Stimulated activated naive CD8-positive, alpha-beta T cell treated with anti-CD3 and anti-CD28 coated beads, Interleukin-15, Interleukin-2, amounts not matched to agents 100 ng/mL and 50 ng/mL, for 24 hours (primary cell): ENCODE measurements around the gene CLDN2.

Experiments used
- H3K27ac Mint-ChIP-seq: one replicate; pipeline ENCODE4 v1.8.0; 2021; ENCODE audit warnings: mild to moderate bottlenecking, mixed read lengths
- H3K27me3 Mint-ChIP-seq: one replicate; pipeline ENCODE4 v1.8.0; 2021; ENCODE audit warnings: mixed read lengths
- H3K36me3 Mint-ChIP-seq: one replicate; pipeline ENCODE4 v1.8.0; 2021; ENCODE audit warnings: low read depth, mixed read lengths
- H3K4me1 Mint-ChIP-seq: one replicate; pipeline ENCODE4 v1.8.0; 2021; ENCODE audit warnings: low read depth, mixed read lengths
- H3K4me3 Mint-ChIP-seq: one replicate; pipeline ENCODE4 v1.8.0; 2021; ENCODE audit warnings: mild to moderate bottlenecking, mixed read lengths
- H3K9me3 Mint-ChIP-seq: one replicate; pipeline ENCODE4 v1.8.0; 2021; ENCODE audit warnings: mixed read lengths

Gene CLDN2

DNA sequence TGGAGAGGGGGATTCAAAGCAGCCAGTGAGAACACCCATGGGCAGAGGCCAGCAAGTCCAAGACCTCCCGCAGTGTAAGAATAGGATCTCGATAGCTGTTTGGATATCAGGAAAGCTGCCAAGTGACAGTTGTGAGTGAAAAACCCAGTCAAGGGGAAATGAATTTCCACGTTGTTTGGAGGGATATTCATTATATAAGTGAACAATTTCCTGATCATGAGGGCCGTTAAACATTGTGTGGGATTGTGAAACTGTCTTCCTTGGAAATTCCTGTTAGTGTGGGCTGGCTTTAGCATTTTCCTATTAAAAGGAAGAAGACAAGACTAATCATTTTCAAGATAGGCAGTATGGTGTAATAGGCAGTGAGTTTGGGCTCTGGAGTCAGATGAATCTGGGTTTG, 15.0 kb downstream of the CLDN2 start:
- Mint-ChIP-seq H3K36me3 (no peaks in the 10 kb centered on the region), H3K27me3 (no peaks in the 10 kb centered on the region), H3K9me3 (no peaks in the 10 kb centered on the region), H3K4me3 (no peak overlapping the region), H3K4me1 (no peaks in the 10 kb centered on the region), H3K27ac (no peak overlapping the region)

DNA sequence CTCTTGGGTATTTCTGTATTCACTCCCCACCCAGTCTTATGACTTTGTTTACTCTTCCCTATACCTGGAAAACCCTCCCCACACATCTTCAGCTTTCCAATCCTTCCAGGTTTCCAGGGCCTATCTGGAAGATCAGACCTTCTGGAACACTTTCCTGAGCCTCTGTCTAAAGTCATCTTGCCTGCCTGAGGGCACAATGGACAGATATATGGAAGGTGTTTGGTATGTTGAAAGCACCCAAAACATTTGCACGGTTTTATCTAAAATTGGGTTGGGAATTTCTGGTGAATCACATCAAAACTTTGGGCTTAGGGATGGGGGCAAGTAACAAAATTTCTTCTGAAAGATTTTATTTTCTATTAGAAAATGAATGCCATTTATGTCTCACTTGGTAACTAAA, 16.0 kb downstream of the CLDN2 start:
- H3K27ac Mint-ChIP-seq = no peak overlapping the region
- no peak overlapping the region for H3K4me3 Mint-ChIP-seq
- no peaks in the 10 kb centered on the region for H3K36me3 Mint-ChIP-seq
- no peaks in the 10 kb centered on the region for H3K9me3 Mint-ChIP-seq
- no peaks in the 10 kb centered on the region for H3K4me1 Mint-ChIP-seq
- no peaks in the 10 kb centered on the region for H3K27me3 Mint-ChIP-seq

DNA sequence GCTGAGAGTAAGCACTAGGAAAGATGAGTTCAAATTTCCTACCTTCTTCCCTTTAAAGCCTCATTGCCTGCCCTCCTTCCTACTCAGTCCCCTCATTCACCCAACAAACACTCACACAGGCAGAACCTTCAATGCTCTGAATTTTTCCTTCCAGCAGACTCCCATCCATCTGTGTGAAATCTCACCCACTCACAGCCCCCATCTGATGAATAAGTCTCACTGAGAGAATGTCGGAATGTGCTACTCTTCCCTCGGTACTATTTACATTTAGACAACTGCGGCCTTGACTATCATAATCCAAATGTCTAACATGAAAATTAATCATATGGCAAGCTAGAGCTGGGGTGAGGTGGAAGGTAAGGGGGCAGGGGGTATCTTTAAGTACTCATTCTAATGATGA, 19.4 kb downstream of the CLDN2 start:
- no peak overlapping the region for H3K27ac Mint-ChIP-seq
- H3K27me3 Mint-ChIP-seq = no peaks in the 10 kb centered on the region
- H3K36me3 Mint-ChIP-seq = peaks cover 8% of the 10 kb centered on the region
- no peaks in the 10 kb centered on the region for H3K9me3 Mint-ChIP-seq
- H3K4me1 Mint-ChIP-seq = no peaks in the 10 kb centered on the region
- no peak overlapping the region for H3K4me3 Mint-ChIP-seq

DNA sequence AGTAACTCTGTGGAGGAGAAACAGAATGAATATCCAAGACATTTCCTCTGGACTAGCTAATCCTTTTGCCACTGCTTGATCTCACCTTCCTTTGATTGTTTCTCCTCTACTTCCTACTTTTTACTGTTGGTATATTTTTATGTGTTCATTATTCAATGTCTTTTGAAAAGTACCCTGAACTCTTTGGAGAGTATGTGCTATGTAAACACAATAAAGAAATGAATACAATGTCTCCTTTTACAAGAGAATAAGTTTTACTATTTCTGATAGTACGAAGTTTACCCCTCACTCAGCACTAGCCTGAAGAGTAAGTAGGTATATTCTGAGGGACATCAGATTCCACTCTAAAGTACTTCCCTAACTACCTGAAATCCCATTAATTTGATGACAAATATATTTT, 19.9 kb downstream of the CLDN2 start:
- Mint-ChIP-seq H3K4me3 (no peak overlapping the region), H3K27ac (no peak overlapping the region), H3K36me3 (peaks cover 8% of the 10 kb centered on the region), H3K4me1 (no peaks in the 10 kb centered on the region), H3K9me3 (no peaks in the 10 kb centered on the region), H3K27me3 (no peaks in the 10 kb centered on the region)

DNA sequence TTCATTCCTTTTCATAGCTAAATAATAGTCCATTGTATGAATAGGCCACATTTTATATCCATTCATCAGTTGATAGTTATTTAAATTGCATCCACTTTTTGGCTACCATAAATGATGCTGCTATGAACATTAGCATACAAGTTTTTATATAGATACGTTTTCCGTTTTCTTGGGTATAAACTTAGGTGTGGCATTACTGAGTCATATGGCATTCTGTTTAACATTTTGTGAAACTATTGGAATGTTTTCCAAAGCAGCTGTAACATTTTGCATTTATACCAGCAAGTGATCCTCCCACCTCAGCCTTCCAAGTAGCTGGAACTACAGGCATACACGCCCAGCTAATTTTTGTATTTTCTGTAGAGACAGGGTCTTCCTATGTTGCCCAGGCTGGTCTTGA, 26.3 kb downstream of the CLDN2 start:
- Mint-ChIP-seq H3K36me3 (peaks cover 8% of the 10 kb centered on the region), H3K4me3 (no peak overlapping the region), H3K27ac (no peak overlapping the region), H3K9me3 (no peaks in the 10 kb centered on the region), H3K4me1 (no peaks in the 10 kb centered on the region), H3K27me3 (no peaks in the 10 kb centered on the region)

DNA sequence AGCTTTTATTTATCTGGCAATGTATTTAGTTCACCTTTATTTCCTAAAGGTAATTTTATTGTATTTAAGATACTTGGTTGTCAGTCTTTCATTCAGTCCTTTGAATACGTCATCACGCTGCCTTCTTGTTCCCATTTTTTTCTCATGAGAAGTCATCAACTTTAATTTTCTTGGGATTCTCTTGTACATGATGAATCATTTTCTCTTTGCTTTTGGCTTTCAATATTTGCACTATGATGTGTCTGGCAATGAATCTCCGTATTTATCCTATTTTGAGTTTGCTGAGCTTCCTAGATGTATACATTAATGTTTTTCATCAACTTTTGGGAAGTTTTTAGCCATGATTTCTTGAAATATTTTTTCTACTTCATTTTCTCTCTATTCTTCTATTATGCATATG, 28.4 kb downstream of the CLDN2 start:
- Mint-ChIP-seq H3K27me3 (no peaks in the 10 kb centered on the region), H3K27ac (no peak overlapping the region), H3K9me3 (no peaks in the 10 kb centered on the region), H3K4me1 (no peaks in the 10 kb centered on the region), H3K4me3 (no peak overlapping the region), H3K36me3 (no peaks in the 10 kb centered on the region)

DNA sequence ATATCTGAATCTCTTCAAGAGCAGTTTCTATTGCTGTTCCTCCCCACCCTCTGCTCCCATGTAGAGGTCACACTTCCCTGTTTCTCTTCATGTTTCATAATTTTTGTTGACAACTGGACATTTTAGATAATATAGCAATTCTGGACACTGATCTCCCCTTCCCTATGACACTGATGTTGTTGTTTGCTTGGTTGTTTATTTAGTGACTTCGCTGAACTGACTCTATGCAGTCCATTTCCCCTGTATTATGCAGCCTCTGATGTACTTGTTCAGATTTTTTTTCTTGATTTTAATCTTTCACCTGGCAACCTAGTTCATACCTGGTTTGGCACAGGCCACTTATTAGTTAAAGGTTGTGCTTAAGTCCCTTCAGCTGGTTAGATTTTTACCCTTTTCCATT, 29.2 kb downstream of the CLDN2 start:
- Mint-ChIP-seq H3K4me3 (no peak overlapping the region), H3K36me3 (no peaks in the 10 kb centered on the region), H3K27me3 (no peaks in the 10 kb centered on the region), H3K27ac (no peak overlapping the region), H3K9me3 (no peaks in the 10 kb centered on the region), H3K4me1 (no peaks in the 10 kb centered on the region)

DNA sequence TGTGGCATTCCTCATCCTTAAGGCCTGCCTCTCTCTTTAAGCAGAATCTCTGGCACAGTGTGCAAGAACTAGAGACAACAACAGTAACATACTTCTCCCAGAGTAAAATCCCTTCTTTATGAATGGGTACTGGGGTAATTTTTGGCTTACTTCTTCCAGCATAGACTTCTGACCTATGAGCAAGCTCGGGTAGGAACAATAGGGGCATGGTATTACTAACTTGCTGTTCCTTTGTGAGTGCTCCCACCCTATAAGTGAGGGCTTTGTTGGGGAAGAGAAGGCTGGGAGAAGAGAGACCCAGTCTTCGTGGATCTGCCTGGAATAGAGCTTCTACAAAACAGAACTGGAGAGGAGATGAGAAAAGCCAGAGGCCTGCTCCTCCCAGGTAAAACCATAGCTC, 30.2 kb downstream of the CLDN2 start:
- H3K27me3 Mint-ChIP-seq = no peaks in the 10 kb centered on the region
- H3K27ac Mint-ChIP-seq = no peak overlapping the region
- peaks cover 1% of the 10 kb centered on the region for H3K36me3 Mint-ChIP-seq
- no peak overlapping the region for H3K4me3 Mint-ChIP-seq
- H3K9me3 Mint-ChIP-seq = no peaks in the 10 kb centered on the region
- no peaks in the 10 kb centered on the region for H3K4me1 Mint-ChIP-seq

DNA sequence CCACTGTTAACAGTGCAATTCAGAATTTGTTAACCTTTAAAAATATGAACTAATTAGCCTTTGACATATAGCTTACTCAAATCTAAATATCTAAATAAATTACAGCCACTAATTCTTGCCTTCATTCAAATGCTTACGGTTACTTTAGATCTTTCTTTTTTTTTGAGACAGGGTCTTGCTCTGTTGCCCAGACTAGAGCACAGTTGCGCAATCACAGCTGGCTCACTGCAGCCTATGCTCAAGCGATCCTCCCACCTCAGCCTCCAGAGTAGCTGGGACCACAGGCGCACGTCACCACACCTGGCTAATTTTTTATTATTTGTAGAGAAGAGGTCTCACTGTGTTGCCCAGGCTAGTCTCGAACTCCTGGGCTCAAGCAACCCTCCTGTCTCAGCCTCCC, 31.0 kb downstream of the CLDN2 start:
- H3K36me3 Mint-ChIP-seq = peaks cover 6% of the 10 kb centered on the region
- no peaks in the 10 kb centered on the region for H3K9me3 Mint-ChIP-seq
- H3K4me3 Mint-ChIP-seq = no peak overlapping the region
- no peak overlapping the region for H3K27ac Mint-ChIP-seq
- no peaks in the 10 kb centered on the region for H3K4me1 Mint-ChIP-seq
- H3K27me3 Mint-ChIP-seq = no peaks in the 10 kb centered on the region

DNA sequence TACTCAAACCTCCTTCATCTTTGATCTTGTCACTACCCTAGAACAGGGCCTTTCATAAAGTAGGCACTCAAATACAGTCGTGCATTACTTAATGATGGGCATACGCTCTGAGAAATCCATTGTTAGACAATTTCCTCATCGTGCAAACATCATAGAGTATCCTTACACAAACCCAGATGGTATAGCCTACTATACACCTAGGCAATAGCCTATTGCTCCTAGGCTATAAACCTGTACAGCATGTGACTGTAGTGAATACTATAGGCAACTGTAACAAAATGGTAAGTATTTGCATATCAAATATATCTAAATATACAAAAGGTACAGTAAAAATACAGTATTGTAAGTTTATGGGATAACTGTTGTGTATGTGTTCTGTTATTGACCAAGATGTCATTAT, 31.9 kb downstream of the CLDN2 start:
- H3K27ac Mint-ChIP-seq = no peak overlapping the region
- H3K4me1 Mint-ChIP-seq = no peaks in the 10 kb centered on the region
- no peaks in the 10 kb centered on the region for H3K27me3 Mint-ChIP-seq
- no peak overlapping the region for H3K4me3 Mint-ChIP-seq
- no peaks in the 10 kb centered on the region for H3K9me3 Mint-ChIP-seq
- H3K36me3 Mint-ChIP-seq = peaks cover 6% of the 10 kb centered on the region

DNA sequence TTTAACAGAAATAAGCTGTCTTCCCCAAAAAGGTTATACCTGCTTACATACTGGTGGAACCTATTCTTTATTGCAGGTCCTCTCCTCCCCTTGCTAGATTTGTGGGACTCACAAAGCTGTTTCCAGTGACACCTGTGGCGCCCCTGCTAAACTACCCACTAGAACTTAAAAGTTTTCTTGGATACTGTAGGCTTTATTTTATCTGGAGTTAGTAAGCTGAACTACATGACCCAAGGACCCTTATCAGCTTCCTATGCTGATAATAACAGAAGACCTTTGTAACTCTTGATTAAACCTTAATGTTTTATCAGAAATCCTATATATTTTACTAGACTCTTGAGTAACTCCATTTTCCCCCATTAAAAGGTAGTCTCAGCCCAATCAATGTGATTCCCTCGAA, 32.3 kb downstream of the CLDN2 start:
- peaks cover 6% of the 10 kb centered on the region for H3K36me3 Mint-ChIP-seq
- H3K4me3 Mint-ChIP-seq = no peak overlapping the region
- H3K27ac Mint-ChIP-seq = no peak overlapping the region
- H3K4me1 Mint-ChIP-seq = no peaks in the 10 kb centered on the region
- no peaks in the 10 kb centered on the region for H3K9me3 Mint-ChIP-seq
- no peaks in the 10 kb centered on the region for H3K27me3 Mint-ChIP-seq

DNA sequence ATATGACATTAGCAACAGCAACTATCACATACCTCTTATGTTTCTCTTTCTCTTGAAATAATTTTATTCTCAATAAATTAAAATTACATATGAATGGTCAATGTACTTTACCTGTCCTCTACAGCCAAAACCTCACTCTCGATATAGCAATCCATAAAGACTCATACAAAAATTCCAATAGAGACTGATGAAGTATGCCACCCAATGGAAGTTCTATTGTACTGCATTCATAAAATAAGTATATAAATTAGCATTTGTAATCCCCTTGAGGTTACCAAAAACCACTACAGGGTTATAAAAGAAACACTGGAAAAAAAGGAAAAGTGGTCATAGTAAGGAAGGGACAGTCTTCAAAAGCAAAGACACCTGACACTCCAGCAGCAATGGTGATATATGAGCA, 32.8 kb downstream of the CLDN2 start:
- peaks cover 6% of the 10 kb centered on the region for H3K36me3 Mint-ChIP-seq
- no peaks in the 10 kb centered on the region for H3K9me3 Mint-ChIP-seq
- no peak overlapping the region for H3K4me3 Mint-ChIP-seq
- no peaks in the 10 kb centered on the region for H3K4me1 Mint-ChIP-seq
- H3K27ac Mint-ChIP-seq = no peak overlapping the region
- no peaks in the 10 kb centered on the region for H3K27me3 Mint-ChIP-seq

DNA sequence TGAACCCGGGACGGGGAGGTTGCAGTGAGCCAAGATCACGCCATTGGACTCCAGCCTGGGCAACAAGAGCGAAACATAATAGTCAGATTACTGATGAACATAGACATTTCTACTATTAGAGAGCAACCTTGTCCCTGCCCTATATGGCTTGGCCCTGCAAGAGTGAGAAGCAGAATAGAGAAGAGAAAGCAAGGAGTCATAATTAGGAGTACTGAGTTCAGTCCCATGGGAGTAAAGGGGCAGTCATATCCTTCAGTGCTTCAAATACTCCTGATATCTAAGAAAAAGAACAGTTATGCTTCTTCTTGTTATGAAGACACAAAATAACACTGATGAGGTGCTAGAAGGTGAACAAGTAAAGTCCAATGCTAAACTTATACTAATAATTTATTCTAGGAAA, 33.8 kb downstream of the CLDN2 start:
- Mint-ChIP-seq H3K4me1 (no peaks in the 10 kb centered on the region), H3K27ac (no peak overlapping the region), H3K27me3 (no peaks in the 10 kb centered on the region), H3K36me3 (peaks cover 6% of the 10 kb centered on the region), H3K4me3 (no peak overlapping the region), H3K9me3 (no peaks in the 10 kb centered on the region)

DNA sequence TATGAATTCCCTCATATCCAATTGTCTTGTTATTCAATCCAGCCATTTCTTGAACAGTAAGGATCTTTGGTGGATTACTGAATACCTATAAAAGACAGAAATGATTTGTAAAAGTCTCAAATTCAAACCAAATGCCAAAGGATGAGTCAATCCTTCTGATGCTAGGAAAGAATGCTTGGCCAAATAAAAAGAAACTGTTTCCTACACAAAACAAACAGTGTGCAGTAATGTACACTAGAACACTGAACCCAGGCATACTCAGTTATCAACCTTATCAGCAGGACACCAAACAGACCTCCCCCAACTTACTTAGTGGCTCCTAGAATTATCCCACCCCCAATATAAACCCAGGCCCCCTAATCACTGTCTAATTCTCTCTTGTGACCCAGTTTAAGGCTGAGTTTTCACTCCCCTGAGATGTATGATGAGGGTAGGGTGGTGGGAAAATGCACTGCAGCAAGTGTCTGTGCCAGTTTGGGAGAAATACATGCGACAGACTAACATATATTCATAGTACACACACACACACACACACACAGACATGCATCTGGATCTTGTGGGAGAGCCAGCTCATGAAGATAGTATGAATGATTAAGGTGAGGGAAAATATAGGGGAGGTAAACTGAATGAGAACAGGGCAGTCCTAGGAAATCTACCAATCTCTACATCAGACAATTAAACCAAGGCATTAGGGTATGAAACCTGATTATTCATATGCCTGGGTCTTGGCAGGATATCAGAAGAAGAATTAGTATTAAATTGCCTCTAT, 35.0 kb downstream of the CLDN2 start:
- H3K4me1 Mint-ChIP-seq = no peaks in the 10 kb centered on the region
- H3K4me3 Mint-ChIP-seq = no peak overlapping the region
- no peaks in the 10 kb centered on the region for H3K9me3 Mint-ChIP-seq
- no peak overlapping the region for H3K27ac Mint-ChIP-seq
- H3K36me3 Mint-ChIP-seq = peaks cover 6% of the 10 kb centered on the region
- H3K27me3 Mint-ChIP-seq = no peaks in the 10 kb centered on the region

DNA sequence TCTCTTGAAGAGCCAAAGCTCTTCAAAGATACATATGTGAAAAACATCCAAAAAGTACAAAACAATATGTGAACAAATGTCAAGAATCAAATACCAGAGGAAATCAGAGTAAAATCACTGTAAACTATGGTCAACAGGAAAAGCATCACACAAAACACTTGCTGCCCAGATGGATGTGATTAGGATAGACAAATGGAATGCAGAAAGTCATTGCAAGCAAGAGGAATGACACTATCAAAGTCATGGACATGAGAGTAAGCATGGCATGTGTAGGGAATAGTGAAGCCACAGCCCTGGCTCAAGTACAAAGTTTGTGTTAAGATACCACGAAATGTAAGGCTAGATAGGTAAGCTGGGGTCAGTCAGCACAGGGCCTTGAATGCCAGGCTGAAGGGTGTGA, 37.7 kb downstream of the CLDN2 start:
- no peak overlapping the region for H3K27ac Mint-ChIP-seq
- no peaks in the 10 kb centered on the region for H3K9me3 Mint-ChIP-seq
- no peaks in the 10 kb centered on the region for H3K4me1 Mint-ChIP-seq
- H3K4me3 Mint-ChIP-seq = no peak overlapping the region
- H3K27me3 Mint-ChIP-seq = no peaks in the 10 kb centered on the region
- H3K36me3 Mint-ChIP-seq = peaks cover 13% of the 10 kb centered on the region

DNA sequence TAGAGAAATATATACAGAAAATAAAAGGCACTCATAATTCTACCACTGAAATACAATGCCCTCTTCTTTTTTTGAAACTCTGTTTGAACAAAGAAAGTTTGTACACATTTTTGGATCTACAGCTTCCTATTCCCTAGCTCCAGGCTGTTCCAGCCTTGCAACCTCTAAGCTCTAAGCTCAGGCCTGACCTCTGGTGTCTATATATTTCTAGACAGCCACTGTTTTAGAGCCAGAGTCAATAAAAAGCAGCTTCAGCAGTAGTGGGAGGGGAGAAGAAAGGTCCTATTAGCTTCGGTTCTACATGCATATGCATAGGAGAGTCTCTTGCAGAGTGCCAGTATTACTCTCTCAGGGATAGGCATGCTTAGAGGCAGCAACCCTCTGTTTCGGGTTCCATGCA, 39.7 kb downstream of the CLDN2 start:
- H3K27ac Mint-ChIP-seq = no peak overlapping the region

More for the DNA sequence above, 39.7 kb downstream of the CLDN2 start:
- H3K4me1 Mint-ChIP-seq = no peaks in the 10 kb centered on the region
- H3K4me3 Mint-ChIP-seq = no peak overlapping the region
- no peaks in the 10 kb centered on the region for H3K27me3 Mint-ChIP-seq
- H3K36me3 Mint-ChIP-seq = peaks cover 17% of the 10 kb centered on the region
- no peaks in the 10 kb centered on the region for H3K9me3 Mint-ChIP-seq
